GM10248 (cell line): Measurements from ENCODE around the gene RBM5.

Experiments used
- CTCF ChIA-PET: fragments of 300-600 bp; sonication (Branson Sonifier 250); formaldehyde crosslinking; extraction: SDS; loops from one replicate; lab custom pipeline; 2021; ENCODE audit warnings: antibody characterized with exemption; lab: Yijun Ruan, JAX
- POLR2A ChIA-PET: fragments of 350-650 bp; sonication (Branson Sonifier 250); formaldehyde crosslinking; extraction: SDS; loops from one replicate; lab custom pipeline; 2020; ENCODE audit warnings: antibody characterized with exemption; lab: Yijun Ruan, JAX
- DNase-seq: peaks from one replicate; pipeline ENCODE4 v3.0.0; 2012; ENCODE audit errors: extremely low spot score
- CTCF ChIP-seq: IDR thresholded peaks from 2 replicates; pipeline ENCODE4 v1.5.1; 2012; ENCODE audit warnings: mild to moderate bottlenecking, low read depth; ENCODE audit errors: extremely low read depth, missing control alignments, control extremely low read depth

The RBM5 gene

GRCh38 chr3:50139718-50140423 lies 51.2 kb downstream of the RBM5 start:
- DNase-seq, result no peak
- ChIA-PET POLR2A (interaction anchor here (0.6 kb wide), 1 partner anchor 8 kb away, joined by 3 read pairs; no protein-coding TSS in a partner anchor), CTCF (interaction anchor here (0.9 kb wide), 1 partner anchor 11 kb away, joined by 3 read pairs; no protein-coding TSS in a partner anchor)
- TF ChIP-seq CTCF, result no peak

- no peak for DNase-seq
- CTCF ChIA-PET, result no interaction called here
- POLR2A ChIA-PET, result no interaction called here
- no peak for TF ChIP-seq CTCF
Observed at GRCh38 chr3:50140990-50141389, 52.3 kb downstream of the RBM5 start.

GRCh38 chr3:50146316-50146901 lies 57.7 kb downstream of the RBM5 start:
- no peak for TF ChIP-seq CTCF
- ChIA-PET POLR2A (no interaction called here), CTCF (no interaction called here)
- DNase-seq, result no peak

- CTCF ChIA-PET, result no interaction called here
- DNase-seq, result no peak
- POLR2A ChIA-PET, result no interaction called here
- TF ChIP-seq CTCF, result no peak
Observed at GRCh38 chr3:50147016-50147415, 58.3 kb downstream of the RBM5 start.

GRCh38 chr3:50147447-50147846 lies 58.7 kb downstream of the RBM5 start:
- no peak for DNase-seq
- ChIA-PET POLR2A (no interaction called here), CTCF (no interaction called here)
- TF ChIP-seq CTCF, result no peak

GRCh38 chr3:50147861-50148260 lies 59.1 kb downstream of the RBM5 start:
- TF ChIP-seq CTCF, result no peak
- ChIA-PET CTCF (no interaction called here), POLR2A (no interaction called here)
- no peak for DNase-seq
